GM19025 (cell line): Measurements from ENCODE around the gene OR4K17.
"Not testable (repeated sequence)": the region's sequence is repeated elsewhere in the genome, so short reads cannot be mapped to it uniquely, and the experiment has no call there.

Experiments
- ATAC-seq: cut with Tn5 transposase; IDR thresholded peaks from one replicate; pipeline ENCODE4 v1.9.1; 2021; ENCODE audit warnings: mild to moderate bottlenecking, low read depth, moderate library complexity; ENCODE audit not compliant: unreplicated experiment

OR4K17 gene, protein sequence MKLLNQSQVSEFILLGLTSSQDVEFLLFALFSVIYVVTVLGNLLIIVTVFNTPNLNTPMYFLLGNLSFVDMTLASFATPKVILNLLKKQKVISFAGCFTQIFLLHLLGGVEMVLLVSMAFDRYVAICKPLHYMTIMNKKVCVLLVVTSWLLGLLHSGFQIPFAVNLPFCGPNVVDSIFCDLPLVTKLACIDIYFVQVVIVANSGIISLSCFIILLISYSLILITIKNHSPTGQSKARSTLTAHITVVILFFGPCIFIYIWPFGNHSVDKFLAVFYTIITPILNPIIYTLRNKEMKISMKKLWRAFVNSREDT

DNA sequence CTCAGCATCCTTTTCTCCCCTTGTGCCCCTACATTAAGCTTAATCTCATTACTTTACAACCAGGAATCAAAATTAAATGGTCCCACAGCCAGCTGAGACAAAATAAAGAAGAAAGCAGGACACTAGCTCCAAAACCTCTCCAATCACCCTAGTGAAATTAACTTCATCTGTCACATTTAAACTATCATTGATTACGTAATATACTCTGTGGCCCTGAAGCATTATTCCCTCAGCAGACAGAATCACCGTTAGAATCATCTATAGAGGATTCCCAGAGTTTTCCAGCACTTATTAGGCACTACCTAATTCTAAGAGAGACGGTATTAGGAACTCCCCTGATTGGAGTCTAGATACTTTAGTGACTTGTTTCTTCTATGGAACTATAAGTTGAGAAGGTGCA is at the start of gene OR4K17:
Gene OR4K17, plus strand, starts transcription at position 302 of the 400 bp plus-strand sequence. CDS start 6,761 bp downstream, outside the sequence.
- ATAC-seq, result no peak

DNA sequence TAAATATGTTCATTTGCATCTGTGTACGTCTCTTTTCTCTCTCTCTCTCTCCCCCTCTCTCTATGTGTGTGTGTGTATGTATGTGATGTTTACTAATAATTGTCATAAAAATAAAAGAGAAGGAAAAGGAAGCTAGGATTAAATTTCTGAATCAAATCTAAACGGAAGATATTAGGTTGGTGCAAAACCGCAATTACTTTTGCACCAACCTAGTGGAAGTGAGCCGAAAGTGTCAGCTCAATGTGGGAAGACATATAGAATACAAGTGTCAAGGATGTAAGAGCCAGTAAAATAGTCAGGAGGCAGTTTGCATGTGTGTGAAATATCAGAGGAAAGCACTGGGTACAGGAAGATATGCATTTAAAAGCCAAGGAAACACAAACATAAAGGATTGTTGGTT is 18.5 kb upstream of the OR4K17 start:
- no peak for ATAC-seq

DNA sequence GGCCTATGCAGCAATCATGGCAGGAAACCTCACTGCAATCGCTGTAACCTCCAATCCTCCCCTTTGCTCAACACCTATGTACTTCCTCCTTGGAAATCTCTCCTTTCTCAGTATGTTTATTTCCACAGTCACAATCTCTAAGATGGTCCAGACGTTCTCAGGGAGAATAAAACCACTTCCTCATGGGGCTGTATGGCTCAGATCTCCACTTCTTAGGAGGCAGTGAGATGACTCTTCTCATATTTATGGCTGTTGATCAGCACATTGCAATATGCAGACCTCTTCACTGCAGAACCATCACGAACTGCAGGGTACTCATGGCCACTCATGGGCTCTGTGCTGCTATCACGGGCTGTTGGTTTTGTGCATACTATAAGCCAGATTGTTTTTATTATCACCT is 17.1 kb upstream of the OR4K17 start:
- no peak for ATAC-seq

DNA sequence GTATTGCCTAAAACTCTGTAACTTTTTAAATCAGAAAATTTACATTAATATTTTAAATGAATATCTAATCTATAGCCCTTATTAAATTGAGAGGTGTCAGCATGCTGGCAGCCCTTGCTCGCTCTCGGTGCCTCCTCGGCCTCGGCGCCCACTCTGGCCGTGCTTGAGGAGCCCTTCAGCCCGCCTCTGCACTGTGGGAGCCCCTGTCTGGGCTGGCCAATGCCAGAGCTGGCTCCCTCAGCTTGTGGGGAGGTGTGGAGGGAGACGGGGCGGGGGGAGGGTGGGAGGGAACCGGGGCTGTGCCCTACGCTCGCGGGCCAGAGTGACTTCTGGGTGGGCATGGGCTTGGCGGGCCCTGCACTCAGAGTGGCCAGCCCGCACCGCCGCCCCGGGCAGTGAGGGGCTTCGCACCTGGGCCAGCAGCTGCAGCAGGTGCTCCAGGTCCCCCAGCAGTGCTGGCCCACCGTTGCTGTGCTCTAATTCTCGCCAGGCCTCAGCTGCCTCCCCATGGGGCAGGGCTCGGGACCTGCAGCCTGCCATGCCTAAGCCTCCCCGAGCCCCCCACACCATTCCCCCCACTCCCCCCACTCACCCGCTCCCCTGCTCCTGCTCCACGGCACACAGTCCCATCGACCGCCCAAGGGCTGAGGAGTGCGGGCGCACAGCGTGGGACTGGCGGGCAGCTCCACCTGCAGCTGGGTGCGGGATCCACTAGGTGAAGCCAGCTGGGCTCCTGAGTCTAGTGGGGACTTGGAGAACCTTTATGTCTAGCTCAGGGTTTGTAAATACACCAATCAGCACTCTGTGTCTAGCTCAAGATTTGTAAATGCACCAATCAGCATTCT is 11.4 kb upstream of the OR4K17 start:
- not testable (repeated sequence) for ATAC-seq

DNA sequence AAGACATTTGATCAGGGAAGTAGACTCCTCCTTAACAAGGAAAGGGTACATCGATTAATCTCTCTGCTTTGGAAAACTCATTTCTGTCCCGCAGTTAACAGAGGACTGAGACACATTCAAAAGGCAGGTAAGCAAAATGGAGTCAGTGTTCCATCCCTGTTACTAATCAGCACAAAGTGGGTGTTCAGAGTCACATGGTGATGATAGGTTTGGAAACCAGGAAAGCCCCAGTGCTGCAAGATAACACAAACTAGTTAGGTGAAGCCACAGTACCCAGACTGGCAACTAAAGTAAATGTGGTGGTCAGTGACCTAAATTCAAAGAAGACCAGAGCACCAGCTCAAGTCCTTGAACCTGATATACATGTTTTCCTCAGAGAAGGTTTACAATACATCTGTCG is 1.8 kb downstream of the OR4K17 start:
- no peak for ATAC-seq

DNA sequence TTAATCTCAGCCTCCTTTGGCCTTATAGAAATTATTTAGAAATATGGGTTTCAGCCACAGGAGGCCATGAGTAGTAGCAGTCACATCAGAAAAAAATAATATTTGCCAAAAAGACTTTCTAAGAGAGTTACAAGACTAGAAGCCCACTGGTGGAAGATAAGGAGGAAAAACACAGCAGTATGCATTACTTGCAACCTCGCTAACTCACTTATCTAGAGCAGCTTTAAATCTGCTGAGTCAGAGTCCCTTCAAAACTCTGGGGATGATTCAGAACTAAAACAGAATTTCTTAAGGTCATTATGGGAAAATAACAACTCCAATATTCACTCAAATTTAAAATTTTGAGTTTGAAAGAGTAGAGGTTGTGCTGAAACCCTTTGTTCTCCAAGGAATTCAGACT is 6.2 kb downstream of the OR4K17 start:
- no peak for ATAC-seq

DNA sequence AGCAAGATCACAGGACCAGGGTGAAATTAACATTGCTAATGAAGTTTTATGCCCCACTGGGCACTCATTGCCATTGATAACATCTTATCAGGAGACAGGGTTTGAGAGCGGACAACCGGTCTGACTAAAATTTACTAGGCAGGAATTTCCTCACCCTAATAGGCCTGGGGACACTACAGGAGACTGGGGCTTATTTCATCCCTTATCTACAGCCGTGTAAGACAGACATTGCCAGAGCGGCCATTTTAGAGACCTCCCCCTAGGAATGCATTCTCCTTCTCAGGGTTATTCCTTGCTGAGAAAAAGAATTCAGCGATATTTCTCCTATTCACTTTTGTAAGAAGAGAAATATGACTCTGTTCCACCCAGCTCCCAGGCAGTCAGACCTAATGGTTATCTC is 8.3 kb downstream of the OR4K17 start:
- no peak for ATAC-seq

DNA sequence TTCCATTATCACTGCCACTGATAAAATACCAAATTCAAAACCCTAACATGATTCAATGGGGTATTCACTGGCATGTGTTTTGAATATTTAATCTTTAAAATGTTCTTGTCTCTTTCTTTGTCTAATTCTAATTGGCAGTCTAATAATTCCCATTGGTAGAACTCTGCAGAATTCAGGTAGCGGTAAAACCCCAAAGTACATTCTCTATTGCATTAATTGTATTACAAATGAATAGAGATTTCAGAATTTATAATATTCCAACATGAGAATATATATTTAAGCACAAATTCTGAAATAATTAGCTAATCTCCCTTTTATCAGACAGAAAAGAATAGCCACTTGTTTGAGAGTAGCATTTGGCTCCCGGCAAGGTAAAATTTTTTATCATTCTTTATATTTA is 28.0 kb downstream of the OR4K17 start, which contains the start of gene OR4N5:
Gene OR4N5, plus strand, starts transcription at position 301 of the 400 bp plus-strand sequence. CDS start 4,916 bp downstream, outside the sequence.
- ATAC-seq, result no peak

DNA sequence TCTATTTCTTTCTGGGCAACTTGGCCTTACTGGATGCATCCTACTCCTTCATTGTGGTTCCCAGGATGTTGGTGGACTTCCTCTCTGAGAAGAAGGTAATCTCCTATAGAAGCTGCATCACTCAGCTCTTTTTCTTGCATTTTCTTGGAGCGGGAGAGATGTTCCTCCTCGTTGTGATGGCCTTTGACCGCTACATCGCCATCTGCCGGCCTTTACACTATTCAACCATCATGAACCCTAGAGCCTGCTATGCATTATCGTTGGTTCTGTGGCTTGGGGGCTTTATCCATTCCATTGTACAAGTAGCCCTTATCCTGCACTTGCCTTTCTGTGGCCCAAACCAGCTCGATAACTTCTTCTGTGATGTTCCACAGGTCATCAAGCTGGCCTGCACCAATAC is 33.4 kb downstream of the OR4K17 start:
- no peak for ATAC-seq

DNA sequence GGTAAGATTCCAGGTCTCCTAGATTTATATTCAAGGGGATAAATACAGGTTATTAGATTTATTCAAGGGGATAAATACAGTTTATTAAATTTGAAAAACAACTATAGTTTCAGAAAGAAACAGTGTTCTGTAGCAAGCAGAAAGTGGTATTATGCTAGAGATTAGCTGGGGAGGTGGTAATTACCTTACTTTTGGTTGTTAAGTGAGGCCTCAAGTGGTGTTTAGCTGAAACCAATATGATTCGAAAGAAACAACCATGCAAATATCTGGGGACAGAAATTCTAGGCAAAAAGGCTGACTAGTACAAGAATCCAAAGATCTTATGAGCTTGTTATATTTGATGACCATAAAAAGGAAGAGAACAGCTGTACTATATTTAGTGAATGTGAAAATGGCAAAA is 34.3 kb downstream of the OR4K17 start:
- no peak for ATAC-seq

DNA sequence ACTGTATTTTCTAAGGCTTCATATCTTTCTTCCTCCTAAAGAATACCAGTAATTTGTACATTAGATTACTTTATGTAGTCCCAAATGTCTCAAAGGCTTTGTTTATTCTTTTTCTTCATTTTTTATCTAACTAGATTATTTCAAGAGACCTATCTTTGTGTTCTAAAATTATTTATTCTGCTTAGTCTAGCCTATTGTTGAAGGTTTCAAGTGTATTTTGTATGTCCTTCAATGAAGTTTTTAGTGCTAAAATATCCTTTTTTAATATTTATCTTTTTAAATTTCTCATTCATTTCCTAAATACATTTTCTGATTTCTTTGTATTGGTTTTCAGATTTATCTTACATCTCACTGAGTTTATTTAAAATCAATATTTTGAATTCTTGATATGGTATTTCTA is 53.9 kb downstream of the OR4K17 start:
- ATAC-seq, result no peak

DNA sequence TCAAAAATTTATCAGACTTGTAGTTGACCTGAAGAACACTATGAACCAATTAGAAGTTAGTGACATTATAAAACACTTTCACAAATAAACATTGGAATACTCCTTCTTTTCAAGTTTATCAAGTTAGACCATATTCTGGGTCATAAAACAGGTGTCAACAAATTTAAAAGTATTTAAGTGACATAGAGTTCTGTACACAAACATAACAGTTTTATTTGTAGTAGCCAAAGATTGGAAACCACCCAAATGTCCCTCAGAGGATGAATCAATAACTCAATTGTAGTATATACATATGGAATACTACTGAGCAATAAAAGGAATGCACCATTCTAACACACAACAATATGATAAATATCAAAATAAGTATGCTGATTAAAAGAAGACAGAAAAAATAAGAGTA is 56.6 kb downstream of the OR4K17 start:
- no peak for ATAC-seq

DNA sequence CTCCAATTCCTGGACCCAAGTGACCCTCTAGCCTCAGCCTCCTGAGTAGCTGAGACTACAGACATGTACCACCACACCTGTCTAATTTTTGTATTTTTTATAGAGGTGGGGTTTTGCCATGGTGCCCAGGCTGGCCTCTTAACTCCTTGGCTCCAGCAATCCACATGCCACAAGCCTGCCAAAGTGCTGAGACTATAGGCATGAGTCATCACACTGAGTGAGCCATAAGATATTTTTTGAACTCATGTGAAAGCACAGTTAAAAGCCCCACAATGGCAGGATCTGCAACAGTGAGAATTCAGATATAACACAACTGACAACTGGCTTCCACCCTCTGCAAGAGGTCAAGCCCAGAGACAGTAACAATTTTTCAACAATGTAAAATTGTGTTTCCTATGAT is 59.3 kb downstream of the OR4K17 start:
- not testable (repeated sequence) for ATAC-seq
